Neural progenitor cell (in vitro differentiated cells): Measurements from ENCODE around the gene SATB1.

ENCODE experiments used
- CTCF ChIP-seq: fragments of 200-600 bp; sonication (generic); IDR thresholded peaks from 2 replicates; pipeline ENCODE4 v1.5.1; 2017; ENCODE audit warnings: antibody characterized with exemption, mild to moderate bottlenecking
- EZH2 ChIP-seq: fragments of 200-600 bp; sonication (generic); IDR thresholded peaks from 2 replicates; pipeline ENCODE4 v1.6.1; 2017; ENCODE audit warnings: antibody characterized with exemption, mild to moderate bottlenecking, moderate library complexity
- EZH2phosphoT487 ChIP-seq: fragments of 200-600 bp; sonication (generic); IDR thresholded peaks from 2 replicates; pipeline ENCODE4 v1.6.1; 2017; ENCODE audit warnings: antibody characterized with exemption

- TF ChIP-seq CTCF = no peak
- no peak for TF ChIP-seq EZH2
- no peak for TF ChIP-seq EZH2phosphoT487
These were observed 22.8 kb downstream of the SATB1 start for GRCh38 chr3:18402239-18402799.
